IMR-90 (cell line): ENCODE results near the gene ZNF592.

Source experiments
- CTCF ChIP-seq: conservative IDR thresholded peaks from 2 replicates; pipeline ENCODE4 v1.5.1; 2012; ENCODE audit warnings: mild to moderate bottlenecking, low read depth, low read length, improper control_type of control experiment
- ELK1 ChIP-seq: fragments of 150-350 bp; IDR thresholded peaks from 2 replicates; pipeline ENCODE4 v1.6.1; 2016; ENCODE audit warnings: low read depth, mild to moderate bottlenecking, low read length, moderate library complexity, borderline replicate concordance
- MAZ ChIP-seq: IDR thresholded peaks from 2 replicates; pipeline ENCODE4 v1.6.1; 2012; ENCODE audit warnings: low read depth, mild to moderate bottlenecking, low read length, improper control_type of control experiment, moderate library complexity, borderline replicate concordance
- POLR2A ChIP-seq: IDR thresholded peaks from 2 replicates; pipeline ENCODE4 v1.6.1; 2012; ENCODE audit warnings: mild to moderate bottlenecking, low read depth, low read length

GRCh38 chr15:84714372-84714771 lies 34.0 kb upstream of the ZNF592 start:
- no peak for TF ChIP-seq CTCF
- no peak for TF ChIP-seq MAZ
- TF ChIP-seq POLR2A = no peak
- no peak for TF ChIP-seq ELK1
